Sigmoid colon (tissue), 4 donors: ENCODE measurements around the gene MORN5.

Experiments
- CTCF ChIP-seq, 4 experiments: fragments of 450-650 bp in 3 of 4; fragments of 200-600 bp in 1 of 4; IDR thresholded peaks; one replicate each; pipeline ENCODE4 v1.5.1; 2016 to 2019; ENCODE audit warnings: antibody characterized with exemption in 4 of 4, mild to moderate bottlenecking in 3 of 4, moderate library complexity in 2 of 4
- EP300 ChIP-seq, 4 donors: sonication (generic); formaldehyde crosslinking; IDR thresholded peaks; one replicate each; pipeline ENCODE4 v1.6.1; 2017; ENCODE audit warnings: antibody characterized with exemption in 4 of 4
- POLR2A ChIP-seq, 2 donors: fragments of 450-650 bp; IDR thresholded peaks; one replicate each; pipeline ENCODE4 v1.6.1; 2016; ENCODE audit warnings: antibody characterized with exemption in 2 of 2, mild to moderate bottlenecking in 2 of 2, moderate library complexity in 2 of 2
- POLR2AphosphoS5 ChIP-seq, 4 donors: sonication (generic); formaldehyde crosslinking; IDR thresholded peaks; one replicate each; pipeline ENCODE4 v1.6.1; 2017; ENCODE audit warnings: antibody characterized with exemption in 4 of 4

- no peak for TF ChIP-seq CTCF (IDR thresholded peaks at IDR 0.05)
- no peak for TF ChIP-seq POLR2A (IDR thresholded peaks at IDR 0.05)
- TF ChIP-seq POLR2AphosphoS5 (IDR thresholded peaks at IDR 0.05), result no peak
- TF ChIP-seq EP300 (IDR thresholded peaks at IDR 0.05), result no peak
Observed at GRCh38 chr9:122128969-122129343, 30.8 kb upstream of the MORN5 start.
